GM10847 (cell line): ENCODE results near the gene TRA2B.

ENCODE experiments used
- POLR2A ChIP-seq: IDR thresholded peaks from 2 replicates; pipeline ENCODE4 v1.6.1; 2011; ENCODE audit not compliant: insufficient read length; ENCODE audit errors: extremely low read depth

TRA2B gene

DNA sequence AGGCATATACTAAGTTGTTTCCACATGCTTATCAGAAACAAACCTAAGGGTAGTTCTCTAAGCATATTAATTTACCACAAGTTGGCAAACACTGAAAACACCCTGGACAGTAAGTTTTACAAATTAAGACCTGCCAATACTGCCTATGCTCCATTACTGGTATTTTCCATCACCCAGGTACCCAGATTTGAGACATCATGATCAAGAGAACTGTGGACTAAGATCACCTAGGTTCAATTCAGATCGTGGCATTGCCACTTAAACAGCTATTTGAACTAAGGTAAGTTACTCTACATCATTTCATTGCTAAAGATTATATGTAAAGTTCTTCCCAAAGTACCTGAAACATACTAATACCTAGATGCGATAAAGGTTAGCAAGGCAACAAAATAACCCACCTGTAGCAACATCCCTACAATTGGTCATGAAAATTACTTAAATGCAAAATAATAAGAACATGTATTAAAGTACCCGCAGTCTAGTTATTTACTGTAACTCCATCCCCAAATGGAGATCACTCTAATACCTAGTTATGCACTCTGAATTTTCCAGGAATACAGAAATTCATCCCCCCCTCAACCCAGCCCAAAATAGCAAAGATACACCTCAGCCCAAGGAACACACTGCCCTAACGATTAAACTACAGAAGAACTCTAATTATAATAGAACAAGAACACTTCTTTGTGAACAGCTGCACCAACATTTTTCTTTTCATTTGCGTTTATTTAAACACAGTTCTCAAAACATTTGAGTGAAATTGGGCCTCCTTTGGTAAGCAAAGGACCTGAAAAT, 21.6 kb downstream of the TRA2B start:
- no peak for TF ChIP-seq POLR2A

DNA sequence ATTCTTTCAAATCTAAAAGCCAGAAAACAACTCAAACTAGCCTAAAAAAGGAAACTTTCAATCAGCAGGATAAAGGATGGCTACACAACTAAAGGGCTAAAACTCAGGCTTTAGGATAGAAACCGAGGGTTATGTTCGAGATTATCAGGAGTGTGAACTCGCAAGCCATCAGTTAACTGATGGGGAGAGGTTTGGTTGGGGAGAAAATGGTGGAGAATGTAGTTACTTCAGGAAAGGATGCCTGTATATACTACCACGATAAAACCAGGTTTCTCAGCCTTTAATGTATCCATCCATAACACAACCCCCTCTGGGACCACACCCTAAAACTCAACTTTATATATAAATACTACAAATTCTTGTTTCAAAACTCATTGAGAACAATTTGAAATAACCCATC, 22.2 kb downstream of the TRA2B start:
- TF ChIP-seq POLR2A: no peak

DNA sequence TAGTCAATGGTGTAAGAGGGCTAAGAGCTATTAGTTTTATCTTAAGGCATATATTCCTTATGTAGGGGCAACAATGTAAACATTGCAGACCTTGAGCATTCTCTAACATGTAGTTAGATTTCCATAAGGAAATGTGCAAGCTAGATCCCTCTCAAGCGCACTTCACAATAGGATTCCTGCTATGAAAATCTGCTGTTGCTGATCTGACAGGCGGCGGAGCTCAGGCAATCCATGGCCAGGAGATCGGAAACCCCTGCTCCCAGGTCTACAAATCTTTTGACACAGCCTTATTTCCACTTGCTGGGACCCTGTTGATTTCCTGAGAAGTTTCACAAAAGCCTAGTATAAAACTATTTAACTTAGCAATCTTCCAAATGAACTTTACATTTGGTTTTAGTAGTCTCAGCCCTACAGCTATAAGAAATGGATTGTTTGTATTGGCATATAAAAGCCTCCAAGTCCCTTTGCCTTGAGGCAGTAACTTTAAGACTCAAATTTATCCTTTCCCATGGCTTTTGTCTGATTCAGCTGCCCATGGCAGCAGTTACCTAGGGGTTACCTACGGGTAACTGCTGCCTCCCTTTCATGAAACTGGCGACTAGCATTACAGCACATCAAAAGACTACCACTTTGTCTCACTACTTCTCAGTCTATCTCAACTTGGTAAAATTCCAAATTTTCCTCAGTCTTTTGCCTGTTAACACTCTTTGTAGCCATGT, 22.7 kb downstream of the TRA2B start:
- TF ChIP-seq POLR2A: no peak

DNA sequence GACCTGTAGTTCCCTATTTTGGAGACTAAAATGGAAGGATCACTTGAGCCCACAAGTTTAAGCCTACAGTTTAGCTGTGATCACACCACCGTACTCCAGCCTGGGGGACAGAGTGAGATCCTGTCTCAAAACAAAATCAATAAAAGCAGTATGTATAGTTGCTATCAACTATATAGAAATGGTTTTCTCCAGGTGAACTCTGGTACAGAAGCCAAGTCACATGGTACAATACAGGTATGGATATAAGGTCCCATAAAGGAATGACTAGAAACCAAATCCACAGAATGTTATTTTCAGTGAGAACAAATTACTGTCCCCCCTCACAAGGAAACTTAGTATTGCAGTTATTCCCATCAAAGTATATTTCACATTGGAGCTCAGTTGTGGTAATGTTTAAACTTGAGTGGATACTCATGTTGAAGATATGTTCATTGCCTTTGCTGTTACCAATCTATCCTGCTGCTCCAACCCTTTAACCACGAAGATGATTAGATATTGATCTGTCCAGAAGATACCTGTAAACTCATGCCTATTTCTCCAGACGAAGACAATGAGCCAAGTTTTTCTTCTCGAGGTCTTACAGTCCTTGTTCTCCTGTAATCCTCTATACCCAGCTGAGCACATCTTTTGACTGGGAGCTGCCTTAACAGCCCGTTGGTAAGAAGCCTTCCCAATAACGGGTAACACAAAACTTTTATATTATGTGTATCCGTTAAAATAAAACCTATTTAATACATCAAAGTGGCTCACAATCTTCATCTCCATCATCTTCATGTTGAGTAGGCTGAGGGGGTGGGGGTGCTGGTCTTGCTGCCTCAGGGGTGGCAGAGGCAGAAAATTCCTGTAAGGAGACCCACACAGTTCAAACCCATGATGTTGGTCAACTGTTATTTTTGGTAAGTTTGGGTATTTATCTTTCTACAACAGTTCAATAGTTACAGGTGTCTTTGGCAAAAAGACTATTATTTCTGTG, 24.6 kb downstream of the TRA2B start:
- no peak for TF ChIP-seq POLR2A

DNA sequence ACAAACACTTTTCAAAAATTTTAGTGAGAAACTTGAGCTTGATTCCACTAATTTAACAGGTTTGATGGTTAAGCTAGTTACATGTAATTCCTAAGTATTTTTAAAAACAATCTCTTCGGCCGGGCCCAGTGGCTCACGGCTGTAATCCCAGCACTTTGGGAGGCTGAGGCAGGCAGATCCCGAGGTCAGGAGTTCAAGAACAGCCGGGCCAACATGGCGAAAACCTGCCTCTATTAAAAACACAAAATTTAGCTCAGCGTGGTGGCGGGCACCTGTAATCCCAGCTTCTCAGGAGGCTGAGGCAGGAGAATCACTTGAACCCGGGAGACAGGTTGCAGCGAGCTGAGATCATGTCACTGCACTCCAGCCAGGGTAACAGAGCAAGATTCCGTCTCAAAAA, 25.3 kb downstream of the TRA2B start:
- no peak for TF ChIP-seq POLR2A

DNA sequence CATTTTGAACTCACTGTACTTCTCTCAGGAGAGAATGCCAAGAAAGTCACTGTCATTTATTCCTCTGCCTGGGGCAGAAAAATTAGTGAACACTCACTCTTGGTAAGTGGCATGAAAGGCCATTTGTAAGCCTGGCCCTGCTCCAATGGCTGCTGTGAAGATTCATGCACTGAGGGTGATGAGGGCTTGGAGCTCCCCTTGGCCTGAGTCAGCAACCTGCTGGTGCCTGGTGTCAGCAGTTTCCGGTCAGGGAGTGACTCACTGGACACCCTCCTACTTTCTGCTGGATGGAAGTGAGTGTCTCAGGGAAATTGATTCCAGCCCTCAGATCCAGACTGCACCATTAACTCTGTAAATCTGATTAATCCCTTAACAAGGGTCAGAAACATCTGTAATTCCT, 37.6 kb downstream of the TRA2B start:
- TF ChIP-seq POLR2A: no peak

DNA sequence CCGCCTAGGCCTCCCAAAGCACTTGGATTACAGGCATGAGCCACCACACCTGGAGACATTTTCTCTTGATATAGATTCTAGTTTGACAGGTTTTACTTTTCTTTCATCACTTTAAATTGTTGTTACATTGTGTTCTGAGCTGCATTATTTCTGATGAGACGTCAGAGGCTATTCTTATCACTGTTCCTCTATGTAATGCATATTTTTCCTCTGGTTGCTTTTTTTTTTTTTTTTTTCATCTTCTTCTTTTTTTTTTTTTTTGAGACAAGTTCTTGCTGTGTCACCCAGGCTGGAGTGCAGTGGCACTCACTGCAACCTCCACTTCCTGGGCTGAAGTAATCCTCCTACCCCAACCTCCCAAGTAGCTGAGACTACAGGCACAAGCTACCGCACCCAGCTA, 41.2 kb downstream of the TRA2B start:
- no peak for TF ChIP-seq POLR2A

DNA sequence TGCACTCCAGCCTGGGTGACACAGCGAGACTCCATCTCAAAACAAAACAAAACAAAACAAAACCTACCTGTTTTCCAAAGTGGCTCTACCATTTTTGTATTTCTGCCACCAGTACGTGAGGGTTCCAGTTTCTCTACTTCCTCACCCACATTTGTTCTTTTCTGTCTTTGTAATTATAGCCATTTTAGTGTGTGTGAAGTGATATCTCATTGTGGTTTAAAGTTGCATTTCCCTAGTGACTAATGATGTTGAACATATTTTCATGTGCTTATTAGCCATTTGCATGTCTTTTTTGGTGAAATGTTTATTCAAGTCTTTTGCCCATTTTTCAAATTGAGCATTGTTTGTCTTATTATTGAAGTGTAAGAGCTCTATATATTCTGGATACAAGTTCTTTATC, 50.7 kb downstream of the TRA2B start:
- TF ChIP-seq POLR2A: no peak

DNA sequence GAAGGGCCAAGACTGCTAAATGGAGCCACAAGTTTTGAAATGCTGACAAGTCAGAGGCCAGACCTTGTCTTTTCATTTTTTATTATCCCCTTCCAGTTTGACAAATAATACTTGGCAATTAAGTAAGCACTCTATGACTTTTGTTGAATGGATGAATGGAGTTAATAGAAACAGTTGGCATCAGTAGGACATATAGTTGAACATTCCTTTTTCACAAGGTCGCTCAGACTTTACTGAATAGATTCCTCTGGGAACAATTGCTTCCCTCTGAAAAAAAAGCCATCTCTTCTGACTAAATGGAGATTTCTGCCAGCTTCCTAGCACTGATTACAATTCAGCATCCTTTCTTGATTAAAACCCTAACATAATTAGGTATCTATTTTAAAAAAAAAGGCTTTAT, 53.2 kb downstream of the TRA2B start:
- TF ChIP-seq POLR2A: no peak

DNA sequence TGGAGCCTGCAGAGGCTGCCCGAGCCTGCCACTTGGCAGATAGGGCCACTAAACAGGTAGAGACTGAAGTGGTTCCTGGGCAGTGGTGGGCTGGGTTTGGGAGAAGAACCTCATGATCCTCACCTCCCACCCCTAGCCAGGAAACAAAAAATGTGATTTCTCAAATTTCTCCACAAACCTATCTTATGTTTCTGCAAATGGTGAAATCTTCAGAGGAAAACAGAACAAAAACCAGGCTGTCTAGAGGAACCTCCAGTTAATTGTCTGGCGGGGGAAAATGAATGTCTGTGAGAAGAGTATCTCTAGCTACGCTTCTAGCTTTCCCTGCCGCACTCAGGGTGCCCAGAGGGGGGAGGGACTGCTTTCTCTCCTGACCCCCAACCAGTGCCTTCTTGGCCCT, 55.9 kb downstream of the TRA2B start:
- TF ChIP-seq POLR2A: no peak

DNA sequence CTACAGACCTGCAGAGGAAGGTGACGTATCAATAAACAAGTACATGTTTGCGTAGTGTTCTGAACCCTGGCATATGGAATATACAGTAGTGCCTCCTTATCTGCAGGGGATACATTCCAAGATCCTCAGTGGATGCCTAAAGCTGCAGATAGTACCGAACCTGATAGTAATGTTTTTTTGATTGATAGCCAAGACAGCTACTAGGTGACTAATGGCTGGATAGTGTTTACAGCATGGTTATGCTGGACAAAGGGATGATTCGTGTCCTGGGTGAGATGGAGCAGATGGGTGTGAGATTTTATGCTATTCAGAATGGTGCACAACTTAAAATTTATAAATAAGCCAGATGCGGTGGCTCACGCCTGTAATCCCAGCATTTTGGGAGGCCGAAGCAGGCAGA, 57.2 kb downstream of the TRA2B start:
- TF ChIP-seq POLR2A: no peak

DNA sequence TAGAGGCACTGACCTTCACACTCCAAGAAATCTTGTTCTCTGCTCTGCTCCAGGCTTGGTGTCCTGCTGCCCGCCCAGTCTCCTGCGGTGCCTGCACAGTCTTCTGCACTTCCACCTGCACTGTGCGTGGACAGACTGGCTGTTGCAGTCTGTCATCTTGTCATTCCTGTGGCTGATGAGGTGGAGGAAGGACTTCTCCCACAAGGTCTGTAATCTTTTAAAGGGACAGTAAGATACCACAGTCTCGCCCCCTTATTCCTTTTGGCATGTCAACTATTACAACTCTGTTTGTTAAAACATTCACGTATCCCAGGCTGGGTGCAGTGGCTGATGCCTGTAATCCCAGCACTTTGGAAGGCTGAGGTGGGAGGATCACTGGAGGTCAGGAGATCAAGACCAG, 58.9 kb downstream of the TRA2B start:
- no peak for TF ChIP-seq POLR2A

DNA sequence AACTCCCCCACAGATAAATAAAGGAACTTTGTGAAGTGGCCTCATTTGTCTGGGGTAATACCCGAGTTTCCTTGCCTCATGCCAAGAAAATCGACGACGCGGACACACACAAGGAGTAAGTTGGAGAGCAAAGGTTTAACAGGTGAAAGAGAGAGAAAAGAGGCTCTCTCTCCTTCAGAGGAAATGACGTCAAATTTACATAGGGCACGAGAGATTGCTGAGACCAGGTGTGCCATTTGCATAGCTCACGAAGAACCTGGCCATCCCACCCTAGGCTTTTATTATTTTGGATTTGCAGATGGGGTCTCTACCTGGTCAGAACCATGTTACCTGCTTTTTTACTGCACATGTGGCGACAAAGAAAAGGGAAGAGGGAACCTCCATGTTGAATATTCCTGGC, 63.7 kb downstream of the TRA2B start:
- no peak for TF ChIP-seq POLR2A

DNA sequence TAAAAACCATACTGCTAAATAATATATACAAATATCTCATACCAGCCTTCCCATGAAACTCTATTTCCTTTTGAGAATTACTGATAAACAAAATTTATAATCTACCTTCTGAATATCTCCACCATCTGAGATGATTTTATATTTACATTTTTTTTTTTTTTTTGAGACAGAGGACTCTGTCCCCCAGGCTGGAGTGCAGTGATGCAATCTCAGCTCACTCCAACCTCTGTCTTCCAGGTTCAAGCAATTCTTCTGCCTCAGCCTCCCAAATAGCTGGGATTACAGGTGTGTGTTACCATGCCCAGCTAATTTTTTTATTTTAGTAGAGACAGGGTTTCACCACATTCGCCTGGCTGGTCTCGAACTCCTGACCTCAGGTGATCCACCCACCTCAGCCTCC, 70.2 kb downstream of the TRA2B start:
- no peak for TF ChIP-seq POLR2A

DNA sequence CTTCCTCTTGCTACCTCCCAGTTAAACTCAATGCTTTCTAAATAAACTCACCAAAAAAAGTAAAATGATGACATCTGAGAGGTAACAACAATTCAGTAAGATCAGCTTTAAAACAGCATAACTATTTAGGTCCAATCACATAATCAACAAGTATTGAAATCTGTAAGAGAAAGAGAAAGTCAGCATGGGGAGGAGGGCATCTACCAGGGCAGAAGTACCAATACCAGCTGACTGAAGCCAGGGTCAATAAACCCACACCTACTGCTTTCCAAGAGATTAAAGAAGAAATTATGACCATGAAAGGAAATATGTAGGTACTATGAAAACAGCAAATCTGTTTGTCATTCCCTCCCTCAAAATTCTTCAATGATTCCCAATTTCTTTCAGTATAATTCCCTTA, 70.8 kb downstream of the TRA2B start:
- no peak for TF ChIP-seq POLR2A

DNA sequence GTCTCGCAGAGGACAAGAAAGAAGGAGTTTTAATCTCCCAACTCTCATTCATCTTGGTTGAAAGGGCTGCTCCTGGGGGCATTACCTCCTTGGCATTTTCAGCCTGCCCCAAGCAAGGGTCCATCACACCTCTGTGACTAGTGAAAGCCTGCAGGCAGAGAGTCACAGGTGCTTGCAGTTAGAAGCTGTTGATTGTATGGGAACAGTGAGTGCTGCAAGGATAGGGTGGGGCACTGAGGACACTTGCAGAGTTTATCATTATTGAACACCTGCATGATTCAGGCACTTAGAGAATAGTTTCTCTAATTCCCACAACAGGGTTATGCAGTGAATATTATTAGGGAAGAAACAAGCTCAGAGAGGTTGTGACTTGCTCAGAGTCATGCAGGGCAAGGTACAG, 71.3 kb downstream of the TRA2B start:
- no peak for TF ChIP-seq POLR2A
